K562 (cell line): ENCODE results near the gene STUB1. TPM values are rescaled to one million over a fixed set of nuclear protein-coding genes. Genes with fewer than 3 reads are reported as not detected.
"Not testable (repeated sequence)": the region's sequence is repeated elsewhere in the genome, so short reads cannot be mapped to it uniquely, and the experiment has no call there.

ENCODE experiments used
- ARID2 ChIP-seq: fragments of 450-650 bp; IDR thresholded peaks from 2 replicates; pipeline ENCODE4 v1.6.1; 2017; ENCODE audit warnings: antibody characterized with exemption, mild to moderate bottlenecking
- ARID4B ChIP-seq: sonication (generic); formaldehyde crosslinking; IDR thresholded peaks from 2 replicates; pipeline ENCODE4 v1.8.0; 2022; ENCODE audit warnings: mild to moderate bottlenecking, missing genetic modification reagents
- ATF3 ChIP-seq, 2 experiments: fragments of 450-650 bp in 1 of 2; sonication (generic) in 1 of 2; formaldehyde crosslinking in 1 of 2; IDR thresholded peaks in 1 of 2; conservative IDR thresholded peaks in 1 of 2; 2 replicates each; pipeline versions ENCODE4 v1.6.1 to v1.8.1; 2016 to 2023; ENCODE audit warnings: mild to moderate bottlenecking in 2 of 2, moderate library complexity in 2 of 2, inconsistent platforms in 1 of 2, missing genetic modification reagents in 1 of 2
- BCOR ChIP-seq: fragments of 450-650 bp; IDR thresholded peaks from 2 replicates; pipeline ENCODE4 v1.6.1; 2016
- CTCF ChIP-seq, 3 experiments: IDR thresholded peaks in 2 of 3; conservative IDR thresholded peaks in 1 of 3; 2 replicates each; pipeline ENCODE4 v1.5.1; 2011 to 2012; ENCODE audit warnings: low read length in 3 of 3, mild to moderate bottlenecking in 3 of 3, control low read depth in 2 of 3, improper control_type of control experiment in 1 of 3, inconsistent platforms in 1 of 3, low read depth in 1 of 3, mixed read lengths in 1 of 3, moderate library complexity in 1 of 3; ENCODE audit not compliant: insufficient read depth in 2 of 3
- GTF3C2 ChIP-seq: IDR thresholded peaks from 3 replicates; pipeline ENCODE4 v1.6.1; 2011; ENCODE audit warnings: borderline replicate concordance, mild to moderate bottlenecking, moderate library complexity; ENCODE audit not compliant: insufficient read length; ENCODE audit errors: extremely low read depth
- L3MBTL2 ChIP-seq: fragments of 450-650 bp; IDR thresholded peaks from 2 replicates; pipeline ENCODE4 v1.6.1; 2016; ENCODE audit warnings: mild to moderate bottlenecking, moderate library complexity
- LCOR ChIP-seq: sonication (generic); formaldehyde crosslinking; IDR thresholded peaks from 2 replicates; pipeline ENCODE4 v1.8.0; 2022; ENCODE audit warnings: mild to moderate bottlenecking, missing genetic modification reagents
- RAD21 ChIP-seq, 2 experiments: fragments of 250-450 bp in 1 of 2; fragments of 450-650 bp in 1 of 2; sonication (Bioruptor Pico) in 1 of 2; formaldehyde crosslinking in 1 of 2; IDR thresholded peaks in 1 of 2; conservative IDR thresholded peaks in 1 of 2; 2 replicates each; pipeline versions ENCODE4 v1.4.0 to v1.8.0; 2020 to 2022; ENCODE audit warnings: mild to moderate bottlenecking in 2 of 2, moderate library complexity in 1 of 2
- STAG1 ChIP-seq: sonication (generic); formaldehyde crosslinking; IDR thresholded peaks from 2 replicates; pipeline ENCODE4 v1.5.0; 2020; ENCODE audit warnings: missing genetic modification reagents, borderline replicate concordance
- polyA plus RNA-seq, 8 experiments: library from polyadenylated mRNA; depleted of rRNA in 4 of 8; stranded (reverse) in 5 of 8; unstranded in 3 of 8; fragments of >200 nt; fragmentation: Nextera tagmentation in 2 of 8; fragmentation: Illumina TruSeq in 1 of 8; extraction: Ambion mirVana in 2 of 8; extraction: Trizol in 1 of 8; gene quantifications; 2 replicates each; pipeline versions ENCODE4 v1.2.1 to v1.2.3, GENCODE V29; 2011 to 2014; ENCODE audit warnings: inconsistent platforms in 1 of 8, missing spikeins in 1 of 8
- total RNA-seq, 7 experiments: library from RNA; depleted of rRNA in 6 of 7; stranded (reverse); fragments of >200 nt in 6 of 7; fragmentation: Illumina TruSeq in 2 of 7; extraction: Trizol in 2 of 7; gene quantifications; 2 replicates each; pipeline versions ENCODE4 v1.2.1 to v1.2.3, GENCODE V29; 2011 to 2021; ENCODE audit warnings: low replicate concordance in 1 of 7
- TF ChIP-seq, protein P1 (sequence below): sonication (generic); formaldehyde crosslinking; IDR thresholded peaks from 2 replicates; pipeline ENCODE4 v1.8.0; 2022; ENCODE audit warnings: missing genetic modification reagents, mild to moderate bottlenecking, moderate library complexity, borderline replicate concordance

STUB1 gene
- total and polyA plus RNA-seq, 9 of the 15 experiments (the other 6 are each of a cell fraction or from before 2014, with no cell fraction given): 10.6 to 251 (median 152) TPM

DNA sequence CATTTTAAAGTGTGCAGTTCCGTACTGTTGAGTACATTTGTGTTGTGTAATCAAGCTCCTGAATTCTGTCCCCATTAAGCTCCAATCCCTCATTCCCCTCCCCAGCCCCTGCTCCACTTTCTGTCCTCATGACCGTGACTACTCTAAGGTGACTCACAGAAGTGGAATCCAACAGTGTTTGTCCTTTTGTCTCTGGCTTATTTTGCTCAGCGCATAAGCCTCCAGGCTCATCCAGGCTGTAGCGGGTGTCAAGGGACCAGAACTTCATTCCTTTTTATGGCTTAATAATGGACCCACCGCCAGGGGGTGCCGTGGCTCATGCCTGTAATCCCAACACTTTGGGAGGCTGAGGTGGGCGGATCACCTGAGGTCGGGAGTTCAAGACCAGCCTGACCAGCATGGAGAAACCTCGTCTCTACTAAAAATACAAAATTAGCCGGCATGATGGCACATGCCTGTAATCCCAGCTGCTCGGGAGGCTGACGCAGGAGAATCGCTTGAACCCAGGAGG is 32.6 kb downstream of the STUB1 start (continued):
- TF ChIP-seq GTF3C2: peak; percentile 10
- peak; percentile 44; the same call in 1 of the 2 replicates for TF ChIP-seq BCOR
- TF ChIP-seq LCOR: peak; percentile 38; the same call in 1 of the 2 replicates
- 0 out of 2 replicates have a peak, but pooled peaks have one; percentile 23 for TF ChIP-seq L3MBTL2
- peak; percentile 56; the same call in 1 of the 2 replicates for TF ChIP-seq STAG1 (CRISPR knock-in tag)
- 0 out of 2 replicates have a peak, but pooled peaks have one; percentile 45 for TF ChIP-seq ARID4B (CRISPR knock-in tag)
- peak; percentile 61 to 75 for TF ChIP-seq RAD21 (CRISPR knock-in tag; conservative IDR thresholded peaks at IDR 0.05 in 1 of 2, IDR thresholded peaks at IDR 0.05 in 1 of 2)
- peak; percentile 57 for TF ChIP-seq ATF3 (IDR thresholded peaks at IDR 0.05)
- not testable (repeated sequence) for TF ChIP-seq ATF3 (CRISPR knock-in tag; conservative IDR thresholded peaks at IDR 0.05)
- TF ChIP-seq, protein P1, sequence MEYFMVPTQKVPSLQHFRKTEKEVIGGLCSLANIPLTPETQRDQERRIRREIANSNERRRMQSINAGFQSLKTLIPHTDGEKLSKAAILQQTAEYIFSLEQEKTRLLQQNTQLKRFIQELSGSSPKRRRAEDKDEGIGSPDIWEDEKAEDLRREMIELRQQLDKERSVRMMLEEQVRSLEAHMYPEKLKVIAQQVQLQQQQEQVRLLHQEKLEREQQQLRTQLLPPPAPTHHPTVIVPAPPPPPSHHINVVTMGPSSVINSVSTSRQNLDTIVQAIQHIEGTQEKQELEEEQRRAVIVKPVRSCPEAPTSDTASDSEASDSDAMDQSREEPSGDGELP: peak; percentile 61; the same call in 1 of the 2 replicates
- TF ChIP-seq ARID2: 0 out of 2 replicates have a peak, but pooled peaks have one; percentile 38
- peak; percentile 59 to 70 (median 66) for TF ChIP-seq CTCF (IDR thresholded peaks at IDR 0.05 in 2 of 3, conservative IDR thresholded peaks at IDR 0.05 in 1 of 3; ENCODE audit: insufficient read depth in 2 of 3, low read depth in 1 of 3, low read length in 3 of 3)
- TF ChIP-seq, all 486 proteins: peak for 22; not testable (repeated sequence) for 464
